OCI-LY3 (cell line): ENCODE results near the gene ACAD11.

Source experiments
- H2AFZ ChIP-seq: fragments of 200-600, 300-600 bp; shearing (Covaris generic); 2 replicates; pipeline ENCODE4 v1.6.0; 2014; ENCODE audit warnings: antibody characterized with exemption, low read depth, low read length
- H3K27ac ChIP-seq: fragments of 200-600, 300-600 bp; sonication (generic); 2 replicates; pipeline ENCODE4 v1.5.1; 2014; ENCODE audit warnings: mild to moderate bottlenecking, low read length, moderate library complexity, mixed read lengths
- H3K27me3 ChIP-seq: fragments of 200-600, 300-600 bp; sonication (generic); 2 replicates; pipeline ENCODE4 v1.6.1; 2014; ENCODE audit warnings: low read depth, low read length, mixed read lengths
- H3K36me3 ChIP-seq: fragments of 200-600, 300-600 bp; sonication (generic); replicated peaks from 2 replicates; pipeline ENCODE3; 2014; ENCODE audit warnings: low read depth, low read length, mixed read lengths
- H3K4me1 ChIP-seq: fragments of 300-600, 200-600 bp; sonication (generic); 2 replicates; pipeline ENCODE4 v1.6.1; 2014; ENCODE audit warnings: low read length, mixed read lengths
- H3K4me2 ChIP-seq: fragments of 200-600, 300-600 bp; sonication (generic); 2 replicates; pipeline ENCODE4 v1.6.1; 2014; ENCODE audit warnings: low read length, mixed read lengths
- H3K4me3 ChIP-seq: fragments of 300-600, 200-600 bp; sonication (generic); 2 replicates; pipeline ENCODE4 v1.5.1; 2014; ENCODE audit warnings: antibody characterized with exemption, mild to moderate bottlenecking, low read length, moderate library complexity
- H3K79me2 ChIP-seq: fragments of 300-600, 200-600 bp; shearing (Covaris generic); 2 replicates; pipeline ENCODE4 v1.6.1; 2014; ENCODE audit warnings: mild to moderate bottlenecking, low read length, mixed read lengths
- H3K9ac ChIP-seq: fragments of 300-600, 200-600 bp; shearing (Covaris generic); 2 replicates; pipeline ENCODE4 v1.6.0; 2014; ENCODE audit warnings: mild to moderate bottlenecking, low read length, moderate library complexity
- H3K9me3 ChIP-seq: fragments of 200-600, 300-600 bp; shearing (Covaris generic); 2 replicates; pipeline ENCODE4 v1.6.1; 2014; ENCODE audit warnings: low read length, mixed read lengths; ENCODE audit not compliant: insufficient read depth
- H4K20me1 ChIP-seq: fragments of 200-600, 300-600 bp; sonication (generic); 2 replicates; pipeline ENCODE4 v1.6.1; 2016; ENCODE audit warnings: low read length, mixed read lengths; ENCODE audit not compliant: insufficient read depth
- EZH2phosphoT487 ChIP-seq: fragments of 200-600 bp; shearing (Covaris generic); IDR thresholded peaks from 2 replicates; pipeline ENCODE4 v1.6.1; 2018; ENCODE audit warnings: antibody characterized with exemption, mixed run types, low read depth
- TF ChIP-seq, protein P1 (sequence below): fragments of 200-600, 300-600 bp; sonication (generic); IDR thresholded peaks from 2 replicates; pipeline ENCODE4 v1.5.1; 2014; ENCODE audit warnings: antibody characterized with exemption, low read length, low read depth

The ACAD11 gene

DNA sequence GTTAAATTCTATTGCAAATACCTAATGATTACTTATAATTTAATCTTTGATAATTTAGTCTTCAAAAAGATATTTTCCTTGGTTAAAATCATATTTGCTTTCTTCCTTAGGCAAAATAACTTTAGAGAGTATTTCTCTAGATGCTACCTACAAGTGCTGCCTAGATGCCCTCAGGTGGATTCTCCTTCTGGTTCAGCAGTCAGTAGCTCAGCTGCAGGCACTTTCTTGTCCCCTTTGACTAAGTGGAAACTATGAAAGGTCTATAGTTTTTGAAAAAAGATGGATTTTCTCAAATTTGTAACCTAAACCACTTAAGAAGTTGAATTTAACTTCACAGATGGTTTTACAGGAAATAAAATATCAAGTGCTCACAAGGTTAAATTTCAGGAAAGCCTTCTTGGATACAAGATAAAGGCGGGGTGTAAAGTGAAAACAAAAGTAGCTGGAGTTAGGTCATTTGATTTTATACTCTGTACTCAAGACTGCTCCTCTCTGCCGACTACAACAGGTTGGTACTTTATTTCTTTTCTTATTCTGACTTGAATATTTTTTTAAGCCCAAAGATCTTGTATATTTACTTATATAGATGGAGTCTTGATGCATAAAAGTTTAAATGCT lies 62.7 kb downstream of the ACAD11 start, which contains the start of gene ACKR4:
TSS of gene ACKR4 (plus strand) at position 455 of the 618 bp plus-strand sequence. CDS start 3,128 bp downstream, outside the sequence.
- Histone ChIP-seq H3K9ac (no peak within 1 kb of the TSS), H3K4me3 (no peak within 1 kb of the TSS), H3K4me2 (no peak within 1 kb of the TSS)

DNA sequence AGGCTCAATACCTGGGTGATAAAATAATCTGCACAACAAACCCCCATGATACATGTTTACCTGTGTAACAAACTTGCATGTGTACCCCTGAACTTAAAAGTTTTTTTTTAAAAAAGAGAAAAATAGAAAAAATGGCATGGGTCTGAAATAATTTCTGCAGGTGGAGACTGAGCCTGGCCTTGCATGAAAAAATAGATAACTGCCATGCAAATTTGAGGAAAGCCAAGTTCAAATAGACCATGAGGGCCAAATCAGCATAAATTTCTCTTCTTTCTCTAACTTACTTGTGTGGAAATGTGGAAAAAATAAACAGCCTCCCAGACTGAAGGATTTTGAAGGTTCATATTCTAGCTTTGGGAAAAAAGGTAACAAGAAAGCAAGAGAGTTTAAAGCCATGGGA lies 63.3 kb downstream of the ACAD11 start:
- H3K36me3 ChIP-seq = no peaks in the 10 kb centered on the region
- no peaks in the 10 kb centered on the region for H3K27me3 ChIP-seq
- H3K4me3 ChIP-seq = no peak overlapping the region
- 0 out of 2 replicates have a peak, but pooled peaks cover 5% of the 10 kb centered on the region for H3K4me1 ChIP-seq
- H3K9me3 ChIP-seq = no peaks in the 10 kb centered on the region
- H3K79me2 ChIP-seq = no peaks in the 10 kb centered on the region
- 0 out of 2 replicates have a peak, but pooled peaks cover 3% of the 10 kb centered on the region for H4K20me1 ChIP-seq
- H2AFZ ChIP-seq = no peak overlapping the region
- TF ChIP-seq EZH2phosphoT487 = no peak
- TF ChIP-seq, protein P1, sequence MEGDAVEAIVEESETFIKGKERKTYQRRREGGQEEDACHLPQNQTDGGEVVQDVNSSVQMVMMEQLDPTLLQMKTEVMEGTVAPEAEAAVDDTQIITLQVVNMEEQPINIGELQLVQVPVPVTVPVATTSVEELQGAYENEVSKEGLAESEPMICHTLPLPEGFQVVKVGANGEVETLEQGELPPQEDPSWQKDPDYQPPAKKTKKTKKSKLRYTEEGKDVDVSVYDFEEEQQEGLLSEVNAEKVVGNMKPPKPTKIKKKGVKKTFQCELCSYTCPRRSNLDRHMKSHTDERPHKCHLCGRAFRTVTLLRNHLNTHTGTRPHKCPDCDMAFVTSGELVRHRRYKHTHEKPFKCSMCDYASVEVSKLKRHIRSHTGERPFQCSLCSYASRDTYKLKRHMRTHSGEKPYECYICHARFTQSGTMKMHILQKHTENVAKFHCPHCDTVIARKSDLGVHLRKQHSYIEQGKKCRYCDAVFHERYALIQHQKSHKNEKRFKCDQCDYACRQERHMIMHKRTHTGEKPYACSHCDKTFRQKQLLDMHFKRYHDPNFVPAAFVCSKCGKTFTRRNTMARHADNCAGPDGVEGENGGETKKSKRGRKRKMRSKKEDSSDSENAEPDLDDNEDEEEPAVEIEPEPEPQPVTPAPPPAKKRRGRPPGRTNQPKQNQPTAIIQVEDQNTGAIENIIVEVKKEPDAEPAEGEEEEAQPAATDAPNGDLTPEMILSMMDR = no peak
- H3K9ac ChIP-seq = no peak overlapping the region
- H3K27ac ChIP-seq = no peak overlapping the region
- H3K4me2 ChIP-seq = no peak overlapping the region

More for the DNA sequence above, 62.7 kb downstream of the ACAD11 start, which contains the start of gene ACKR4:
- Histone ChIP-seq H3K27ac (no peak within 1 kb of the TSS), H3K79me2 (no peaks in the 10 kb centered on the region), H3K36me3 (no peaks in the 10 kb centered on the region), H3K4me1 (0 out of 2 replicates have a peak, but pooled peaks cover 5% of the 10 kb centered on the region), H3K27me3 (no peaks in the 10 kb centered on the region), H3K9me3 (no peaks in the 10 kb centered on the region), H4K20me1 (0 out of 2 replicates have a peak, but pooled peaks cover 3% of the 10 kb centered on the region), H2AFZ (no peak within 1 kb of the TSS)
- TF ChIP-seq, protein P1 = no peak
- TF ChIP-seq EZH2phosphoT487 = no peak

DNA sequence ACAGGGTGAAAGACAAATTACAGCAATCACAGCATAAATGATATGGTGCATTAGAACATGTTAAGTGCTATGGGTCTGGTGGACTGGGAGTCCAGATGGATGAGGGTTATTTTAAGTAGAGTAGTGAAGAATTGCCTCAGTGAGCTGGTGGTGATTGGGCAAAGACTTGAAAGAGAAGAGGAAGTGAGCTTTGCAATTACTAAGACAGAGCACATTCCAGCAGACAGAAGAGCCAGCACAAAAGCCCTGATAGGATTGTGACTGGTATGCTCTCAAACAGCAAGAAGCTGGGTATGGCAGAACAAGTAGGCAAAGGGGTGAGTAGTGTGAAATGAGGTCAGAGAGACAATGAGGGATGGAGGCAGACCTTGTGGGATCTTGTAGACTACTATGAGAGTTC lies 64.6 kb downstream of the ACAD11 start:
- no peak overlapping the region for H3K4me2 ChIP-seq
- no peak overlapping the region for H3K27ac ChIP-seq
- no peak overlapping the region for H2AFZ ChIP-seq
- H3K27me3 ChIP-seq = no peaks in the 10 kb centered on the region
- no peaks in the 10 kb centered on the region for H3K9me3 ChIP-seq
- 0 out of 2 replicates have a peak, but pooled peaks cover 5% of the 10 kb centered on the region for H3K4me1 ChIP-seq
- no peak overlapping the region for H3K9ac ChIP-seq
- no peak overlapping the region for H3K4me3 ChIP-seq
- no peaks in the 10 kb centered on the region for H3K36me3 ChIP-seq
- no peak for TF ChIP-seq EZH2phosphoT487
- TF ChIP-seq, protein P1 = no peak
- H3K79me2 ChIP-seq = no peaks in the 10 kb centered on the region
- H4K20me1 ChIP-seq = 0 out of 2 replicates have a peak, but pooled peaks cover 3% of the 10 kb centered on the region

DNA sequence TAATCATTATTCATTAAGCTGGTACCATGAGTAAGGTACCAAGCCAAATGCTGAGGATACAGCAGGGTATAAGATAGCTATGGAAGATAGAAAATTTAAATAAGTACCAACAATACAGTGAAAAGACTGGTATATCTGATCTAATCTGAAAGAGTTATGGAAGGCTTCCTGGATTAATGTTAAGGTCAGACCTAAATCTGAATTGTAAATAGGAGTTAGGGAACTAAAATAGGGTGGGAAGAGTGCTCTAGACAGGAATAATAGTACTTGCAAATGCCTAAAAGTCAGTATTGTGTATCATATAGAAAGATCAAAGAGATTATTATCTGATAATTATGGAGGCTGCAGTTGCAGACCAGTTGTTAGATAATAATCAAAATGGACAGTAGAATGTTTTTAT lies 65.1 kb downstream of the ACAD11 start:
- Histone ChIP-seq H3K9me3 (no peaks in the 10 kb centered on the region), H4K20me1 (0 out of 2 replicates have a peak, but pooled peaks cover 3% of the 10 kb centered on the region), H3K4me3 (no peak overlapping the region), H3K27ac (no peak overlapping the region), H3K9ac (no peak overlapping the region), H3K4me2 (no peak overlapping the region), H3K36me3 (no peaks in the 10 kb centered on the region), H3K27me3 (no peaks in the 10 kb centered on the region), H3K4me1 (0 out of 2 replicates have a peak, but pooled peaks cover 5% of the 10 kb centered on the region), H2AFZ (no peak overlapping the region), H3K79me2 (no peaks in the 10 kb centered on the region)
- TF ChIP-seq, protein P1 = no peak
- no peak for TF ChIP-seq EZH2phosphoT487
